AG09309 (cell line): ENCODE results near the gene AJAP1.

ENCODE experiments used
- DNase-seq: peaks from one replicate; pipeline ENCODE4 v3.0.0-alpha.2; 2010; ENCODE audit warnings: low read depth
- H3K4me3 ChIP-seq: 2 replicates; pipeline ENCODE4 v1.5.1; 2011; ENCODE audit warnings: mild to moderate bottlenecking, low read depth, low read length, moderate library complexity; ENCODE audit not compliant: control insufficient read depth
- CTCF ChIP-seq: IDR thresholded peaks from 2 replicates; pipeline ENCODE4 v1.5.1; 2011; ENCODE audit warnings: mild to moderate bottlenecking, low read depth, low read length, inconsistent platforms; ENCODE audit not compliant: insufficient read depth, control insufficient read depth; ENCODE audit errors: missing control alignments

Gene AJAP1

GRCh38 chr1:4695241-4695640 is 40.8 kb downstream of the AJAP1 start:
- H3K4me3 ChIP-seq, result no peak overlapping the region
- no peak for DNase-seq
- TF ChIP-seq CTCF, result no peak

GRCh38 chr1:4696161-4696745 is 41.8 kb downstream of the AJAP1 start:
- no peak overlapping the region for H3K4me3 ChIP-seq
- DNase-seq, result no peak
- TF ChIP-seq CTCF, result no peak

- DNase-seq, result no peak
- no peak overlapping the region for H3K4me3 ChIP-seq
- TF ChIP-seq CTCF, result no peak
These were observed 42.3 kb downstream of the AJAP1 start for GRCh38 chr1:4696753-4697152.

- TF ChIP-seq CTCF, result no peak
- no peak overlapping the region for H3K4me3 ChIP-seq
- DNase-seq, result no peak
These were observed 43.4 kb downstream of the AJAP1 start for GRCh38 chr1:4697801-4698200.

- no peak for TF ChIP-seq CTCF
These were observed 44.5 kb downstream of the AJAP1 start for GRCh38 chr1:4698911-4699310.

GRCh38 chr1:4699376-4700301 is 45.2 kb downstream of the AJAP1 start:
- no peak for TF ChIP-seq CTCF
- H3K4me3 ChIP-seq, result no peak overlapping the region
- no peak for DNase-seq

More at GRCh38 chr1:4698911-4699310, 44.5 kb downstream of the AJAP1 start:
- no peak for DNase-seq
- no peak overlapping the region for H3K4me3 ChIP-seq

- DNase-seq, result no peak
- H3K4me3 ChIP-seq, result no peak overlapping the region
- TF ChIP-seq CTCF, result no peak
These were observed 46.4 kb downstream of the AJAP1 start for GRCh38 chr1:4700801-4701200.
